GM12878 (cell line): ENCODE measurements around the gene CNGA1. TPM values are rescaled to one million over a fixed set of nuclear protein-coding genes. Genes with fewer than 3 reads are reported as not detected.

ENCODE experiments used
- ATF7 ChIP-seq: fragments of 450-650 bp; IDR thresholded peaks from 2 replicates; pipeline ENCODE4 v1.6.1; 2016; ENCODE audit warnings: low read depth, mild to moderate bottlenecking
- BMI1 ChIP-seq: fragments of 450-650 bp; IDR thresholded peaks from 2 replicates; pipeline ENCODE4 v1.6.1; 2016; ENCODE audit warnings: mild to moderate bottlenecking, moderate library complexity, borderline replicate concordance
- BRCA1 ChIP-seq: IDR thresholded peaks from 2 replicates; pipeline ENCODE4 v1.6.1; 2011; ENCODE audit warnings: low read depth, low read length, improper control_type of control experiment
- CBFB ChIP-seq: IDR thresholded peaks from 2 replicates; pipeline ENCODE4 v1.6.1; 2016; ENCODE audit warnings: antibody characterized with exemption, low read depth
- EED ChIP-seq: sonication (generic); IDR thresholded peaks from 2 replicates; pipeline ENCODE4 v1.6.1; 2016; ENCODE audit warnings: antibody characterized with exemption, low read depth
- HCFC1 ChIP-seq: fragments of 150-350 bp; IDR thresholded peaks from 2 replicates; pipeline ENCODE4 v1.6.1; 2014; ENCODE audit warnings: low read length
- JUNB ChIP-seq: IDR thresholded peaks from 2 replicates; pipeline ENCODE4 v1.6.1; 2016; ENCODE audit warnings: antibody characterized with exemption, mild to moderate bottlenecking
- JUND ChIP-seq: IDR thresholded peaks from 2 replicates; pipeline ENCODE4 v1.6.1; 2012; ENCODE audit warnings: low read depth, mild to moderate bottlenecking, low read length, improper control_type of control experiment, moderate library complexity
- KLF5 ChIP-seq: fragments of 450-650 bp; IDR thresholded peaks from 2 replicates; pipeline ENCODE4 v1.6.1; 2014; ENCODE audit warnings: mild to moderate bottlenecking; ENCODE audit not compliant: partially characterized antibody
- MEF2A ChIP-seq: IDR thresholded peaks from 2 replicates; pipeline ENCODE4 v1.6.1; 2011; ENCODE audit warnings: low read depth, mild to moderate bottlenecking, low read length, moderate library complexity; ENCODE audit not compliant: insufficient read depth
- MEF2B ChIP-seq: fragments of 450-650 bp; IDR thresholded peaks from 2 replicates; pipeline ENCODE4 v1.6.1; 2018; ENCODE audit warnings: mild to moderate bottlenecking, moderate library complexity; ENCODE audit not compliant: partially characterized antibody, poor library complexity, severe bottlenecking
- NFIC ChIP-seq: IDR thresholded peaks from 2 replicates; pipeline ENCODE4 v1.6.1; 2012; ENCODE audit warnings: low read depth, mild to moderate bottlenecking, inconsistent platforms, low read length, moderate library complexity
- NFYB ChIP-seq: IDR thresholded peaks from 2 replicates; pipeline ENCODE4 v1.6.1; 2011; ENCODE audit warnings: low read depth, mild to moderate bottlenecking, low read length, improper control_type of control experiment, moderate library complexity; ENCODE audit not compliant: insufficient read depth
- NRF1 ChIP-seq: conservative IDR thresholded peaks from 2 replicates; pipeline ENCODE4 v1.6.1; 2011; ENCODE audit warnings: mild to moderate bottlenecking, low read depth, low read length, improper control_type of control experiment
- RB1 ChIP-seq: fragments of 450-650 bp; formaldehyde crosslinking; IDR thresholded peaks from 2 replicates; pipeline ENCODE4 v1.6.1; 2017; ENCODE audit warnings: mild to moderate bottlenecking, borderline replicate concordance
- RELA ChIP-seq: fragments of 450-650 bp; IDR thresholded peaks from 2 replicates; pipeline ENCODE4 v1.8.0; 2014; ENCODE audit warnings: borderline replicate concordance; ENCODE audit not compliant: partially characterized antibody
- RUNX3 ChIP-seq: IDR thresholded peaks from 2 replicates; pipeline ENCODE4 v1.6.1; 2012; ENCODE audit warnings: low read length, inconsistent platforms
- SP1 ChIP-seq: IDR thresholded peaks from one replicate; pipeline ENCODE4 v1.6.1; 2011; ENCODE audit warnings: low read depth, low read length
- SREBF1 ChIP-seq: IDR thresholded peaks from 2 replicates; pipeline ENCODE4 v1.6.1; 2012; ENCODE audit warnings: mild to moderate bottlenecking, low read length
- SRF ChIP-seq, 2 experiments: IDR thresholded peaks; 2 replicates each; pipeline ENCODE4 v1.6.1; 2011; ENCODE audit warnings: low read depth in 2 of 2, low read length in 2 of 2, mild to moderate bottlenecking in 1 of 2, moderate library complexity in 1 of 2
- SUPT20H ChIP-seq: IDR thresholded peaks from 2 replicates; pipeline ENCODE4 v1.6.1; 2011; ENCODE audit warnings: low read depth, mild to moderate bottlenecking, low read length, moderate library complexity, borderline replicate concordance; ENCODE audit not compliant: control insufficient read depth
- SUZ12 ChIP-seq: fragments of 200-600 bp; sonication (generic); IDR thresholded peaks from one replicate; pipeline ENCODE4 v1.6.1; 2018; ENCODE audit warnings: antibody characterized with exemption, mild to moderate bottlenecking; ENCODE audit not compliant: unreplicated experiment
- TAF1 ChIP-seq: IDR thresholded peaks from 2 replicates; pipeline ENCODE4 v1.6.1; 2011; ENCODE audit warnings: mild to moderate bottlenecking, low read depth, low read length, borderline replicate concordance
- TARDBP ChIP-seq: IDR thresholded peaks from 2 replicates; pipeline ENCODE4 v1.6.1; 2016; ENCODE audit warnings: borderline replicate concordance
- TCF3 ChIP-seq: IDR thresholded peaks from 2 replicates; pipeline ENCODE4 v1.6.1; 2012; ENCODE audit warnings: low read depth, mild to moderate bottlenecking, low read length, borderline replicate concordance; ENCODE audit not compliant: insufficient read depth
- ZNF592 ChIP-seq: fragments of 450-650 bp; IDR thresholded peaks from 2 replicates; pipeline ENCODE4 v1.6.1; 2017; ENCODE audit warnings: mild to moderate bottlenecking, moderate library complexity
- polyA plus RNA-seq, 11 experiments: library from polyadenylated mRNA; depleted of rRNA in 4 of 11; unstranded in 6 of 11; stranded (reverse) in 5 of 11; fragments of >200 nt; fragmentation: Nextera tagmentation in 4 of 11; fragmentation: Illumina TruSeq in 1 of 11; extraction: Ambion mirVana in 4 of 11; extraction: Trizol in 1 of 11; gene quantifications; 1 replicate in 1 of 11; 2 replicates in 10 of 11; pipeline versions ENCODE4 v1.2.1 to v1.2.3, GENCODE V29; 2011 to 2016; ENCODE audit warnings: inconsistent platforms in 2 of 11, missing spikeins in 2 of 11, low read depth in 1 of 11
- total RNA-seq, 4 experiments: library from RNA; depleted of rRNA in 3 of 4; stranded (reverse); fragments of >200 nt in 3 of 4; fragmentation: Illumina TruSeq in 1 of 4; extraction: Trizol in 1 of 4; gene quantifications; 2 replicates each; pipeline versions ENCODE4 v1.2.1 to v1.2.3, GENCODE V29; 2013 to 2021
- TF ChIP-seq, protein P1 (sequence below): fragments of 450-650 bp; conservative IDR thresholded peaks from 2 replicates; pipeline ENCODE4 v1.6.1; 2017; ENCODE audit warnings: mild to moderate bottlenecking, moderate library complexity

CNGA1 gene
- total and polyA plus RNA-seq, 10 of the 15 experiments (the other 5 are each of a cell fraction or from before 2014, with no cell fraction given): 0.38 to 14.2 (median 5.1) TPM

- TF ChIP-seq JUND: no peak
- no peak for TF ChIP-seq SREBF1
- TF ChIP-seq KLF5: no peak
- TF ChIP-seq TCF3: no peak
- peak; percentile 18; the same call in 1 of the 2 replicates for TF ChIP-seq CBFB
- no peak for TF ChIP-seq NFYB
- TF ChIP-seq HCFC1: no peak
- peak; percentile 92 for TF ChIP-seq RUNX3
- no peak for TF ChIP-seq SRF (IDR thresholded peaks at IDR 0.05; ENCODE audit: low read depth in 2 of 2, low read length in 2 of 2)
- no peak for TF ChIP-seq NRF1
- TF ChIP-seq, protein P1, sequence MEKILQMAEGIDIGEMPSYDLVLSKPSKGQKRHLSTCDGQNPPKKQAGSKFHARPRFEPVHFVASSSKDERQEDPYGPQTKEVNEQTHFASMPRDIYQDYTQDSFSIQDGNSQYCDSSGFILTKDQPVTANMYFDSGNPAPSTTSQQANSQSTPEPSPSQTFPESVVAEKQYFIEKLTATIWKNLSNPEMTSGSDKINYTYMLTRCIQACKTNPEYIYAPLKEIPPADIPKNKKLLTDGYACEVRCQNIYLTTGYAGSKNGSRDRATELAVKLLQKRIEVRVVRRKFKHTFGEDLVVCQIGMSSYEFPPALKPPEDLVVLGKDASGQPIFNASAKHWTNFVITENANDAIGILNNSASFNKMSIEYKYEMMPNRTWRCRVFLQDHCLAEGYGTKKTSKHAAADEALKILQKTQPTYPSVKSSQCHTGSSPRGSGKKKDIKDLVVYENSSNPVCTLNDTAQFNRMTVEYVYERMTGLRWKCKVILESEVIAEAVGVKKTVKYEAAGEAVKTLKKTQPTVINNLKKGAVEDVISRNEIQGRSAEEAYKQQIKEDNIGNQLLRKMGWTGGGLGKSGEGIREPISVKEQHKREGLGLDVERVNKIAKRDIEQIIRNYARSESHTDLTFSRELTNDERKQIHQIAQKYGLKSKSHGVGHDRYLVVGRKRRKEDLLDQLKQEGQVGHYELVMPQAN: no peak
- TF ChIP-seq MEF2B: peak; percentile 60
- TF ChIP-seq SUZ12: no peak
- TF ChIP-seq EED: no peak
- no peak for TF ChIP-seq TARDBP
- TF ChIP-seq ATF7: peak; percentile 80
- TF ChIP-seq NFIC: peak; percentile 86
- TF ChIP-seq TAF1: no peak
- TF ChIP-seq RB1: no peak
- TF ChIP-seq BMI1: no peak
- no peak for TF ChIP-seq SUPT20H
- TF ChIP-seq JUNB: peak; percentile 38
- TF ChIP-seq MEF2A: peak; percentile 84
- TF ChIP-seq RELA: no peak
- TF ChIP-seq ZNF592: no peak
- TF ChIP-seq BRCA1: no peak
- no peak for TF ChIP-seq SP1
Observed at GRCh38 chr4:48028696-48029095, 12.2 kb upstream of the CNGA1 start (continued).
